Adrenal gland (tissue), 12 donors: ENCODE measurements around the gene UBE2E3. TPM values are rescaled to one million over a fixed set of nuclear protein-coding genes. Genes with fewer than 3 reads are reported as not detected.

Source experiments
- DNase-seq, 7 donors: peaks; one replicate each; pipeline ENCODE4 v3.0.0-alpha.2; 2019 to 2020
- H3K27ac ChIP-seq, 5 donors: fragments of 200-600 bp; sonication (generic) in 4 of 5; 1 replicate in 3 of 5; 2 replicates in 2 of 5; pipeline versions ENCODE4 v1.5.1 to v1.8.0; 2016 to 2020; ENCODE audit warnings: mild to moderate bottlenecking in 1 of 5
- H3K27me3 ChIP-seq: fragments of 200-600 bp; 2 replicates; pipeline ENCODE4 v1.8.0; 2021
- H3K36me3 ChIP-seq, 2 donors: fragments of 200-600 bp; replicated peaks in 1 of 2; 1 replicate in 1 of 2; 2 replicates in 1 of 2; pipeline versions ENCODE4 v1.5.1 to v1.8.0; 2018 to 2022
- H3K4me1 ChIP-seq, 2 donors: fragments of 200-600 bp; replicated peaks in 1 of 2; 1 replicate in 1 of 2; 2 replicates in 1 of 2; pipeline versions ENCODE4 v1.5.1 to v1.8.0; 2018 to 2021
- H3K4me3 ChIP-seq, 4 donors: fragments of 200-600 bp; sonication (generic) in 3 of 4; one replicate each; pipeline ENCODE4 v1.5.1; 2016 to 2018
- H3K9me3 ChIP-seq, 3 donors: fragments of 200-600 bp; sonication (generic) in 1 of 3; replicated peaks in 1 of 3; 1 replicate in 2 of 3; 2 replicates in 1 of 3; pipeline versions ENCODE4 v1.5.1 to v1.8.0; 2016 to 2021
- CTCF ChIP-seq, 6 experiments: fragments of 450-650 bp in 4 of 6; fragments of 200-600 bp in 2 of 6; sonication (generic) in 1 of 6; IDR thresholded peaks; 1 replicate in 5 of 6; 2 replicates in 1 of 6; pipeline versions ENCODE4 v1.5.1 to v1.8.0; 2016 to 2021; ENCODE audit warnings: antibody characterized with exemption in 6 of 6, mild to moderate bottlenecking in 2 of 6, moderate library complexity in 1 of 6
- POLR2A ChIP-seq, 2 donors: fragments of 450-650 bp; IDR thresholded peaks; one replicate each; pipeline ENCODE4 v1.6.1; 2017; ENCODE audit warnings: antibody characterized with exemption in 2 of 2, mild to moderate bottlenecking in 2 of 2, moderate library complexity in 1 of 2
- WGBS, 4 donors: extraction: QIAGEN DNeasy Blood & Tissue Kit in 2 of 4; methylation state at CpG; one replicate each; pipeline versions ENCODE4 v1.1.5 to v1.1.7; 2013 to 2017; 5-methylcytosine and 5-hydroxymethylcytosine counted together
- intact Hi-C, 2 donors: fragments of 100-400 bp; cut with DNase I; formaldehyde crosslinking; loops; one replicate each; pipeline versions ENCODE4 v1.14.1 to v1.15.0; 2022 to 2023
- polyA plus RNA-seq, 3 donors: library from polyadenylated mRNA; stranded (reverse); fragments of 200-250 nt in 2 of 3; fragments of 350-450 nt in 1 of 3; fragmentation: Illumina TruSeq in 1 of 3; extraction: RNeasy Lipid Tissue Mini Kit (QIAGEN cat#74804) in 1 of 3; gene quantifications; one replicate each; pipeline ENCODE4 v1.2.3, GENCODE V29; 2013 to 2014
- total RNA-seq, 9 donors: library from RNA; depleted of rRNA in 4 of 9; stranded (reverse); fragments of >200 nt in 4 of 9; fragments of 120-200 nt in 1 of 9; fragmentation: NEBNext Ultra II Directional in 1 of 9; extraction: Animal tissue kit (Norgen Biotek cat#: 25700) in 1 of 9; gene quantifications; one replicate each; pipeline versions ENCODE4 v1.1.0 to v1.2.4, GENCODE V29; 2013 to 2023
- donor health status: healthy with polysubstance abuse.
- donor health status: Bipolar disorder and iron deficiency.
- donor health status: DM: yes; HTN: yes; CAD: no.
- donor health status: DM: no; HTN: no; CAD: no.
- donor health status: DM: no; HTN: no; CAD: no.
- donor health status: DM: yes; HTN: yes; CAD: no.

Gene UBE2E3
- total and polyA plus RNA-seq, 12 donors: 30.8 to 87.1 (median 51.0) TPM

- H3K4me3 ChIP-seq: no peak overlapping the region
- no peak overlapping the region for H3K27ac ChIP-seq
- TF ChIP-seq POLR2A (IDR thresholded peaks at IDR 0.05) (no peak), CTCF (IDR thresholded peaks at IDR 0.05) (no peak)
- H3K27me3 ChIP-seq: no peaks in the 10 kb centered on the region
- peaks cover 0 to 3% of the 10 kb centered on the region in 2 donors for H3K4me1 ChIP-seq
- no peaks in the 10 kb centered on the region for H3K36me3 ChIP-seq
- 87 to 90% (median 88%) methylated on average over 3 of the region's 3 CpGs for WGBS, 4 donors
- intact Hi-C loops: no loop called here
- DNase-seq: no peak
- H3K9me3 ChIP-seq: no peaks in the 10 kb centered on the region
Measured at GRCh38 chr2:181008407-181008806, 28.0 kb downstream of the UBE2E3 start.

- 92 to 100% (median 94%) methylated on average over 1 of the region's 1 CpG for WGBS, 4 donors
- no peak for DNase-seq
- Histone ChIP-seq H3K4me3 (no peak overlapping the region), H3K27me3 (no peaks in the 10 kb centered on the region), H3K36me3 (no peaks in the 10 kb centered on the region), H3K9me3 (no peaks in the 10 kb centered on the region), H3K4me1 (no peaks in the 10 kb centered on the region), H3K27ac (no peak overlapping the region)
- intact Hi-C loops: no loop called here
- no peak for TF ChIP-seq POLR2A (IDR thresholded peaks at IDR 0.05)
- no peak for TF ChIP-seq CTCF (IDR thresholded peaks at IDR 0.05)
Measured at GRCh38 chr2:181021199-181021789, 40.9 kb downstream of the UBE2E3 start.

- H3K9me3 ChIP-seq: no peaks in the 10 kb centered on the region
- WGBS, 4 donors: 78 to 93% (median 86%) methylated on average over 3 of the region's 3 CpGs
- intact Hi-C loops: no loop called here
- no peaks in the 10 kb centered on the region for H3K4me1 ChIP-seq
- H3K36me3 ChIP-seq: no peaks in the 10 kb centered on the region
- no peaks in the 10 kb centered on the region for H3K27me3 ChIP-seq
- H3K4me3 ChIP-seq: no peak overlapping the region
- TF ChIP-seq POLR2A (IDR thresholded peaks at IDR 0.05) (no peak), CTCF (IDR thresholded peaks at IDR 0.05) (no peak)
- DNase-seq: no peak
- H3K27ac ChIP-seq: no peak overlapping the region
Measured at GRCh38 chr2:181022652-181023051, 42.2 kb downstream of the UBE2E3 start.

- no peaks in the 10 kb centered on the region for H3K36me3 ChIP-seq
- H3K27ac ChIP-seq: no peak overlapping the region
- no peak for TF ChIP-seq CTCF (IDR thresholded peaks at IDR 0.05)
- TF ChIP-seq POLR2A (IDR thresholded peaks at IDR 0.05): no peak
- no peaks in the 10 kb centered on the region for H3K9me3 ChIP-seq
- WGBS, 4 donors: 74 to 81% (median 77%) methylated on average over 3 of the region's 3 CpGs
- H3K4me1 ChIP-seq: no peaks in the 10 kb centered on the region
- intact Hi-C loops: no loop called here
- no peaks in the 10 kb centered on the region for H3K27me3 ChIP-seq
- no peak for DNase-seq
- no peak overlapping the region for H3K4me3 ChIP-seq
Measured at GRCh38 chr2:181025004-181025403, 44.6 kb downstream of the UBE2E3 start.
